Effector CD4-positive, alpha-beta T cell (primary cell): ENCODE measurements around the gene LCN1.
"Not testable (repeated sequence)": the region's sequence is repeated elsewhere in the genome, so short reads cannot be mapped to it uniquely, and the experiment has no call there.

Experiments
- DNase-seq: peaks from one replicate; pipeline ENCODE4 v3.0.0-alpha.2; 2020

Gene LCN1

DNA sequence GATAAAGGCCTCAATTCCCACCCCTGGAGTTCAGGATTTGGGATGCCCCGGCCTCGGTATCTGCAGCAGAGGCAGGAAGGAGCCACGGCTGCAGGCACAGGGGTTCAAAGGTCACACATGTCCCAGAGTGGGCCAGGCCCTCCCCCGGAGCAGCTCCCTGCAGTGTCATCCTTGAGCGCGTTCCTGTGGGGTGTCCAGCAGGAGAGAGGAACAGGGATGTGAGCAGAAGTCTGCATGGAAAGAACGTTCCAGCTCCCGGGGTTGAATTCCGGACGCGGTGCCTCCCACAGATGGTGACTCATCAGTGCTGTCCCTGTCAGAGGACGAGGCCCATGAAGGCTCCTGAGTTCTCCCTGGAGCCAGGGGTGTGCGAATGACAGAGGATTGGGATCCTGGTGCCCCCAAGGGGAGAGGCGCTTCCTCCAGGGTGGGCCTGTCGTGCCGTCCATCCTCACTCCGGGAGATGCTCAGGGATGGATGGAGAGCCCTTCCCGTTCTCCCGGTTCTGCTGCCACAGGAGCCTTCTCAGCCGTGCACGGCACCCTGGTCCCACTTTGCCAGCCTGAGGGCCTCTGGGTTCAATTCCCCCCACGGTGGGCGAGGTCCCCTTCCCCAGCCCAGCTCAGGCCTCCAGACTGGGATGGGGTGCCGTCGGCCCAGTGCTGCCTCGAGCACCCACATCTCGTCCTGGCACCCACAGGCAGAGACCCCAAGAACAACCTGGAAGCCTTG lies 3.1 kb downstream of the LCN1 start:
- no peak for DNase-seq

DNA sequence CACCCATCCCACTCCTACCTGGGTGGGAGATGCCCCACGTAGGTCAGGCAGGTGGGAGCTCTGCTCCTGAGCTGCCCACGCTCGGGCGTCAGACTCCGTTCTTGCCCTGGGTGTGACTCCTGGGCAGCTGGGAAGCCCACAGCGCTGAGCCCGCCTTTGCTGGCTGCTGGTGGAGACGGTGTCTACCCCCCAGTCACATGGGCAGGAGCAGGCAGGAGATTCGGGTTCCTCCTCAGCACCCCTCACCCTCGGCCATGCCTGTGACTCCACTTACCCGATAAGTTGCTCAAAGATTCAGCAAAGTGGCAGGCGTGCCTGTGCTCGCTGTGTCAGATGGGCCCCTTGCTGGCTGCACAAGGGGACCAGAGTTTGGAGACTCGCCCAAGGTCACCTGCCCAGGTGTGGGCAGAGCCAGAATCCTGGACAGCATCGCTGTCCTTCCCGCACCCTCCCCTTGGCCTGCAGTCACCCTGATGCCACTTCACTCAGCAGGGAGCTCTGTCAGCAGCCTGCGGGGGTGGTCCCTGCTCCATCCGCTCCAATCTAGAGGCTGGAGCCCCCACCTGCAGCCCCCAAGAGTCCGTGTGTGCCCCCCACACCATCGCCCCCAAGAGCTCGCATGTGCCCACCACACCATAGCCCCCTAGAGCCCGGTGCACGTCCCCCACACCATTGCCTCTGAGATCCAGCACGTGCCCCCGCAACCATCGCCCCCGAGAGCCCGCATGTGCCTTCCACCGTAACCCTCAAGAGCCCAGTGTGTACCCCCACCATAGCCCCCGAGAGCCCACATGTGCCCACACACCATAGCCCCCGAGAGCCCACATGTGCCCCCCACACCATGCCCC lies 4.2 kb downstream of the LCN1 start:
- no peak for DNase-seq

DNA sequence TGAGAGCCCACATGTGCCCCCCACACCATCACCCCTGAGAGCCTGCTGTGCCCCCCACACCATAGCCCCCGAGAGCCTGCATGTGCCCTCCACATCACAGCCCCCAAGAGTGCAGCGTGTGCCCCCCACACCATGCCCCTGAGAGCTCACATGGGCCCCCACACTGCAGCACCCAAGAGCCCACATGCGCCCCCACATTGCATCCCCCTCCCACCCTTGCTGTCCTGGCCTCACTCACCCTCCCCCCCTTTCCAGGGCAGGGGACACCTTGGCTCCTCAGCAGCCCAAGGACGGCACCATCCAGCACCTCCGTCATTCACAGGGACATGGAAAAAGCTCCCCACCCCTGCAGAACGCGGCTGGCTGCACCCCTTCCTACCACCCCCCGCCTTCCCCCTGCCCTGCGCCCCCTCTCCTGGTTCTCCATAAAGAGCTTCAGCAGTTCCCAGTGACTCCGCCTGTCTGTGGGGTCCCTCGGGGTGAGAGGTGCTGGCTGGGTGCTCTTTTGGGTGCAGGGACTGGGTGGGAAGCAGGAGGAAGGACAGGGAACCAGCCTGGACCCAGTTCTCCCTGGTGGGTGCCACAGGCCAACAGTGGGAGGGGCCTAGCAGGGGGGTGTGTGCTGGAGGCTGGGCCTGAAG lies 5.0 kb downstream of the LCN1 start:
- DNase-seq = no peak

- no peak for DNase-seq
Observed at GRCh38 chr9:135526730-135527571, 5.7 kb downstream of the LCN1 start.

GRCh38 chr9:135528842-135529435 lies 7.7 kb downstream of the LCN1 start:
- DNase-seq = not testable (repeated sequence)

DNA sequence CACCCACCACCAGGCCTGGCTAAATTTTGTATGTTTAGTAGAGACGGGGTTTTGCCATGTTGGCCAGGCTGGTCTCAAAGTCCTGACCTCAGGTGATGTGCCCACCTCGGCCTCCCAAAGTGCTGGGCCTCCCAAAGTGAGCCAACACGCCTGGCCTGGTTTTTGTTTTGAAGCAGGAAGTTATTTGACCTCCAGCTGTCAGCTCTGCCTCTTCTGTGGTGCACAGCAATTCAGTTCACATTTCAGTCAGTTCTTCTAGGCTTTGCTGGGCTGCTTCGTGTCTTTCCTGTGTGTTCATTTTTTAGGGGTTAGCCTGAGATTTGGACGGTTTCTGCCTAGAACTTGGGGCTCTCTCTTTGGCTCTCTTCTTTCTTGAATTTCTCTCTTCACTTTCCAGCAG lies 8.9 kb downstream of the LCN1 start:
- DNase-seq = no peak

DNA sequence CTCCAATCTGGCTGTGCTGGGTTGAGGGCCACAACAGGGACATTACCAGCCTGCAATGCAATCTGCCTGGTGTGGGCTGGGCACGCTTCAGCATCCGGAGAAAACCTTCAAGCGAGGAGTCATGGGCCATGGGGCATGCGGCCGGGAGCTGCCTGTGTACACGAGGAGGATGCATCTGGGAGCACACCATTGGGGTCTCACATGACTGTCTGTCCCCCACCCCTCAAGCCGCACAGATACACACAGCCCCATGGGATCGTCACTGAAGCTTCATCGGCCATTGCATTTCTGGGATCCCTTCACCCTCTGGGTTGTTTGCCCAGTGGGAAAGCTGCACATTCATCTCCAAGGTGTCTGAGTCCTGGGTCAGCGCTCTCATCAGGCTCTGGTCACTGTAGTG lies 9.9 kb downstream of the LCN1 start:
- no peak for DNase-seq

- no peak for DNase-seq
Observed at GRCh38 chr9:135533113-135533512, 11.9 kb downstream of the LCN1 start.

- no peak for DNase-seq
Observed at GRCh38 chr9:135533674-135534073, 12.4 kb downstream of the LCN1 start.

DNA sequence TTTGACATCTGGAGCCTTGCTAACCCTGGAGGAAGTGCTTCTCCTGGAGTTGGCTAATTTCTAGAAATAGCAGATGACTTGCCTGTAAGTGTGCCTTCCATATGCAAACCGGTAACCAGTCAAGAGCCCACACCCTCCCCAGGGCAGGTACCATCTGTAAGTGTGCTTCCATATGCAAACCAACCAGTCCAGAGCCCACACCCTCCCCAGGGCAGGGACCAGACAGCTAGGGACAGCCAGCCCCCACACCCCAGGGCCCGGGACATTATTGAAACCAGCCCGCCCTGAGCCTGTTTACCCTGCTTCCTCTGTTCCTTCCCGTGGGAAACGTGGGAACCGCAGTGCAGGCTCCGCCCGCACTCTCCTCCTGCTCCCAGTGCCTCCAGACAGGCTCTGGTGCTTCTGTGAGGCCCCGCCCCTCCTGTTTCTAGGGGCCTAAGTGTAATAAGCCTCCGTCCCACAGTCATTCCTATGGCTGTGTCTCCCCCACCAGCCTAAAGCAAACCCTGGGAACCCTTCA lies 13.0 kb downstream of the LCN1 start:
- not testable (repeated sequence) for DNase-seq

- not testable (repeated sequence) for DNase-seq
Observed at GRCh38 chr9:135534826-135535225, 13.6 kb downstream of the LCN1 start.

DNA sequence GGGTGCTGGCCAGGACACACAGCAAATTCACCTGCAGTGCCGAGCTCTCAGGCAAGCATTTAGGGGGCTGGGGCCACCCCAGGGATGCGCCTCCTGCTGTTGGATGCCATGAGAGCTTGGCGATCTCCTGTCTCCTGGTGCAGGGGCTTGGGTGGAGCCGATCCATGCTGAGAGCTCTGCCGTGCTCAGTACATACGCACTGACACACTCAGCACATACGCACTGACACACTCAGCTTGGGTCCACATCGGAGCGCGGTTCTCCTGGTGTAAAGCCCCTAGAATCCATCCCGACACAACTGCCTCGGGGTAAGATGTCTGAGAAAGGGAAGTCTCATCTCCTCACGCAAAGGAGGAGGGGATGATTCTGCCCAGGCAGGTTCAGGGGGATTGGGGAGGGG lies 14.4 kb downstream of the LCN1 start:
- DNase-seq = not testable (repeated sequence)

DNA sequence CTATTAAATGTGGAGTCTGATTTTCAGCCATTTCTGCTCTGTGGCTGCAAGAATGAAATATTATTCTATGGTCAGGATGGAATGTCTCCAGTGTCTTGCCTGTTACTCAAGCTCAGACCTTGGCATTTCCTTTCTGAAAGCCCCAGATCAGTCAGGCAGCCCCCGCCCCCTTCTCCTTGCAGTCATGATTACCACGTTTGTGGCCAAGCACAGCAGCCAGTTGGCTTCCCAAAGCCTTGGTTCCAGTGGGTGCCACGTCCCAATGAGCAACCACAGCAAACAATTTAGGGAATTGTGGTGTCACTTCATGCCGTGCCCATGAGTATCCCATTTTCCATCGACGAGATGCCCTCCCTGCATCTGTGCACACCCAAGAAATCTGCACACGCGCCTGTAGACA lies 15.0 kb downstream of the LCN1 start:
- no peak for DNase-seq

DNA sequence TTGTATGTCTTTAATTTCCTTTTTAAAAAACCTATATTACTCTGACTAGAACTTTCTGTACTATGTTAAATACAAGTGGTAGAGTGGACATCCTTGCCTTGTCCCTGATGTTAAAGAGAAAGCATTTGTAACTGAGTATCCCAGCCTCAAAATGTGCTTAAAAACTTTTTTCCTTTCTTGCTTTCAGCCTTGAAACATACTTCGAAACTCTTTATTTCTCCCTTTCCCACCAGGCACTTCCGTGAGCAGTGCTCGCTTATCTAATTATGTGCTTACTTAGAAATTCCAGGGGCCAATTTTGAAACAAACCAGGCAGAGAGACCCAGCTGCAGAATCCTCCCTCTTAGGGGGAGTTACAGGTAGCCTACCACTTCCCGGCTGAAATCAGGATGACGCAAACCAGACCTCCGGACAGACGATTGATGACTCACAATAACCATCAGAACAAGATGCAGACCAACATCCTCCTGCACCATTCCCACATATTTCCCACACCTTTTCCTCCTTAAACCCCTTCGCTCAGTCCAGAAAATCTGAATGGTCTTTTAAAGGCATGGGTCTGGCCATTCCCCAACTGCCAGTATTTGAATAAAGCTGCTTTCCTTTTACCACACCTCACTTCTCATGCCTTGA lies 22.1 kb downstream of the LCN1 start:
- not testable (repeated sequence) for DNase-seq

DNA sequence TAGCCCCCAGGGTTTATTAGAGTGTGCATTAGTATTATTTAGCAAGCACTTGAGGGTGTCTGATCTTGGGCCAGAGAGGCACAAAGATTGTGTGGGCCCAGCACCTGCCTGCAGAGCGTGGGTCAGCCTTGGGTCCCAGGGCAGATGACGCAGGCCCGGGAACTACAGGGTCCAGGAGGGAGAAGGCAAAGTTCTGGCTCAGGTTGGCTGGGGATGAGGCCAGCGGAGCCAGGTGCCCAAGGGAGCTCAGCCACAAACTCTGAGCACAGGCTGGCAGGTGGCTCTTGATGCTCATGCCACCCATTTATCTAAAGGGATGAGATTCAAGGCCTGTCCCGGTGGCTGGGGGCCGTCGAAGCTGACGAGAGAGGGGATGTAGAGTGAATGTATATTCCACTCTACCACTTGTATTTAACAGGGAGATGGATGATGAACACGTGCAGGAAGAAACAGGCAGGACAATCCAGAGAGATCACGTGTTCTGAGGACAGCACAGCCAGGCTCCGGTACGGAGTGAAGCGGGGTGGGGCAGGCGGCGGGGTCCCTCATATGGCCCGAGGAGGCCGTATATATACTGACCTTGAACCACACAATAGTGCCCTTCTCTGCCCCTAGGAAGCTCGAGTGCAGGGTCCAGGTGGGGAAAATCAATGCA lies 23.9 kb downstream of the LCN1 start:
- DNase-seq = no peak

GRCh38 chr9:135545646-135546176 lies 24.5 kb downstream of the LCN1 start, which contains the start of gene OBP2A:
Gene OBP2A (plus strand): TSS chr9:135546126. CDS start chr9:135546181, 55 bp downstream.
- not testable (repeated sequence) for DNase-seq

DNA sequence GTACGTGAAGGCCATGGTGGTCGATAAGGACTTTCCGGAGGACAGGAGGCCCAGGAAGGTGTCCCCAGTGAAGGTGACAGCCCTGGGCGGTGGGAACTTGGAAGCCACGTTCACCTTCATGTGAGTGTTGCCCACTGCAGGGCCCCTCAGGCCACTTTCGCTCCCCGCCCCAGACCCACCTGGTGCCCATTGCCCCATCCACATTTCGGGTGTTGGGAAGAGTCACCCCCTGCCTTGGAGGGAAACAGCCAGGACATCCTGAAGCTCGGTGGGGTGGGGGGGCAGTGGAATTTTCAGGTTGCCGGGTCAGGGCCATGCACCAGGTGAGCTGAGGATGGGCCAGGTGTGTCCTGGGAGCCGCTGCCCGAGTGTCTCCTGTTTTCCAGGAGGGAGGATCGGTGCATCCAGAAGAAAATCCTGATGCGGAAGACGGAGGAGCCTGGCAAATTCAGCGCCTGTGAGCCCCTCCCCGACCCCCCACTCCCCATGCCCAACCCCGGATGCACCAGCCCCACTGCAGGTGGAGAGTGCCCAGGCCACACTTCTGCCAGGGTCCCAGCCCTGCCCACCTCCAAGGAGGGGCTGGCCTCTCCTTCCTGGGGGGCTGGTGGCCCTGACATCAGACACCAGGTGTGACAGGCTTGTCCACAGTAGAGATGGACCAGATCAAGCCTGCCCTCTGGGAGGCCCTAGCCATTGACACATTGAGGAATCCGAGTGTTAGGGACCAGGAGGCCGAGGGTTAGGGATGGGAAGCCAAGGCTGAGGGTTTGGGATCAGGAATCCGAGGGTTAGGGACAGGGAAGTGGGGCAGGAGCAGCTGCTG lies 25.8 kb downstream of the LCN1 start:
- not testable (repeated sequence) for DNase-seq

GRCh38 chr9:135547756-135548736 lies 26.8 kb downstream of the LCN1 start:
- DNase-seq = no peak
